OCI-LY1 (cell line): ENCODE measurements around the gene ZBTB17.

Experiments used
- CTCF ChIP-seq: fragments of 200-600 bp; sonication (generic), shearing (Covaris generic); IDR thresholded peaks from 2 replicates; pipeline ENCODE4 v1.5.1; 2017; ENCODE audit warnings: mild to moderate bottlenecking, antibody characterized with exemption, low read length, moderate library complexity, mixed read lengths
- EZH2 ChIP-seq: fragments of 200-600 bp; sonication (generic), shearing (Covaris generic); IDR thresholded peaks from 2 replicates; pipeline ENCODE4 v1.8.0; 2017; ENCODE audit warnings: borderline replicate concordance, mixed run types, mild to moderate bottlenecking, antibody characterized with exemption, low read length, moderate library complexity, mixed read lengths

DNA sequence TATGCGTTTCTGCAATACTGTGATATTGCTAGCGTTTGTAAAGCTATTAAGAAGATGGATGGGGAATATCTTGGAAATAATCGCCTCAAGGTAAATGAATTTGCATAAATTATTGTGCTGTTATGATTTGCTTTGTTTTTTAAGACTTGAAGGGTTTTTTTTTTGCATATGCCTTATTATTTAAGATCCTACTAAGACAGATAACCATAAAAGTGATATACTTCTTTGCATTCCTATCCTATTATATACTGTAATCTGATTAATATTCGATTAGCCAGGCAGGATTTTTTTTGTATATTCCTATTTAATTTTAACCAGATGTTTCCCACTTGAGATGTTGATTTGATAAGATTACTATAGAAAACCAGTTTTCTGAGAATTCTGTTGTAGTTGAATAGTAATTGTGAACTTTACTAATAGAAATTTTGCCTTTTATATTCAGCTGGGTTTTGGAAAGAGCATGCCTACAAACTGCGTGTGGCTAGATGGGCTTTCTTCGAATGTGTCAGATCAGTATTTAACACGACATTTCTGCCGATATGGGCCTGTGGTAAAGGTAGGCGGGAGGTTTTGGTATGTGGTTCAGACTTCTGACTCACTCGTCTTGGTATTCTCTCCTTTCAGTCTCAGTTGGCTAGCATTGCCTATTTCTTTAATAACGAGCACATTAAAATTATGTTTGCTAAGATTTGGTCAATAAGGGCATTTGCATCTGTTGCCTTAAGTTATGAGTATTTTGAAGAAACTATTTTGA lies 56.8 kb downstream of the ZBTB17 start:
- no peak for TF ChIP-seq CTCF
- TF ChIP-seq EZH2: no peak
